Measurements from ENCODE around the gene LYZL2. TPM values are rescaled to one million over a fixed set of nuclear protein-coding genes. Genes with fewer than 3 reads are reported as not detected.
"Not testable (repeated sequence)": the region's sequence is repeated elsewhere in the genome, so short reads cannot be mapped to it uniquely, and the experiment has no call there.

LYZL2 gene
- polyA plus RNA-seq, 2 donors, result not detected

DNA sequence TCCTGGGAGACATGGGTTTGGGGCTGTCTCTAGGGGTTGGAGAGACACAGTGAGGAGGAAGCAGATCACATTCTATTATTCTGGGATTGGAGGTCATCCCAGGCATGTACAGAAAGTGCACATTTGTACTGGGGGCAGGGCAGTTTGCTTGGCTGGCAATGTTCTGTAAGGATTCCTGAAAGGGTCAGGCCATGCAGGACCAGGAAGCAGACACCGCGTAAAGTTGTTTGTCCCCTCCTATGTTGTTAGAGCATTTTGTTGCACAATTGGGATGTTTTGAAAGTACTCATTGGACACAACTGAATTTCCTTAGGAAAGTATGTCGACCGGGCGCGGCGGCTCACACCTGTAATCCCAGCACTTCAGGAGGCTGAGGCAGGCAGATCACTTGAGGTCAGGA lies 12.5 kb downstream of the LYZL2 start:
- no peaks in the 10 kb centered on the region for H3K4me1 ChIP-seq (ENCODE audit: control insufficient read depth in 2 of 2, insufficient read depth in 2 of 2, low read length in 1 of 2)
- H3K36me3 ChIP-seq (ENCODE audit: control insufficient read depth in 2 of 2, insufficient read depth in 2 of 2, low read length in 1 of 2), result no peaks in the 10 kb centered on the region
- H3K4me3 ChIP-seq (ENCODE audit: low read depth in 1 of 2, low read length in 2 of 2), result no peak overlapping the region
- WGBS, 2 donors, result 94 to 96% methylated on average over 7 of the region's 7 CpGs
- no peak overlapping the region for H3K27ac ChIP-seq (ENCODE audit: low read depth in 2 of 2, low read length in 1 of 2)
- H3K27me3 ChIP-seq (ENCODE audit: control insufficient read depth in 1 of 2, insufficient read depth in 2 of 2, low read length in 2 of 2), result no peaks in the 10 kb centered on the region
- H3K9me3 ChIP-seq (ENCODE audit: control insufficient read depth in 2 of 2, insufficient read depth in 1 of 2, low read depth in 1 of 2, low read length in 1 of 2), result no peaks in the 10 kb centered on the region

GRCh38 chr10:30611041-30611440 lies 18.5 kb downstream of the LYZL2 start:
- not testable (repeated sequence) for H3K4me3 ChIP-seq (ENCODE audit: low read depth in 1 of 2, low read length in 2 of 2); H3K36me3 ChIP-seq (ENCODE audit: control insufficient read depth in 2 of 2, insufficient read depth in 2 of 2, low read length in 1 of 2); H3K9me3 ChIP-seq (ENCODE audit: control insufficient read depth in 2 of 2, insufficient read depth in 1 of 2, low read depth in 1 of 2, low read length in 1 of 2); H3K27me3 ChIP-seq (ENCODE audit: control insufficient read depth in 1 of 2, insufficient read depth in 2 of 2, low read length in 2 of 2); H3K27ac ChIP-seq (ENCODE audit: low read depth in 2 of 2, low read length in 1 of 2); H3K4me1 ChIP-seq (ENCODE audit: control insufficient read depth in 2 of 2, insufficient read depth in 2 of 2, low read length in 1 of 2)
- WGBS, 2 donors, result 75 to 76% methylated on average over 8 of the region's 8 CpGs

DNA sequence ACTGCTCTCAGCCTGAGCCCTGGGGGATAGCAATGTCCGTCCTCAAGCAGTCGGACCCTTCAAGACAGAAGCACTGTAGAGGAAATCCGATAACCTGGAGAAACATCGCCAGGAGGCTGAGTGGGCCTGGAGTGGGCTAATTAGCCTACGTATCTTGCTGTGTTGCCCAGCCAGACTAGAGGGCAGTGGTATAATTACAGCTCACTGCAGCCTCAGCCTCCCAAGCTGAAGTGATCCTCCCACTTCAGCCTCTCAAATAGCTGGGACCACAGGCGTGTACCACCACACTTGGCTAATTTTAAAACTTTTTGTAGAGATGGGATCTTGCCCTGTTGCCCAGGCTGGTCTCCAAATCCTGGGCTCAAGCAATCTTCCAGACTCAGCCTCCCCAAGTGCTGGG lies 21.7 kb downstream of the LYZL2 start:
- Histone ChIP-seq H3K27me3 (ENCODE audit: control insufficient read depth in 1 of 2, insufficient read depth in 2 of 2, low read length in 2 of 2) (no peaks in the 10 kb centered on the region), H3K4me1 (ENCODE audit: control insufficient read depth in 2 of 2, insufficient read depth in 2 of 2, low read length in 1 of 2) (no peaks in the 10 kb centered on the region), H3K36me3 (ENCODE audit: control insufficient read depth in 2 of 2, insufficient read depth in 2 of 2, low read length in 1 of 2) (no peaks in the 10 kb centered on the region), H3K4me3 (ENCODE audit: low read depth in 1 of 2, low read length in 2 of 2) (no peak overlapping the region), H3K27ac (ENCODE audit: low read depth in 2 of 2, low read length in 1 of 2) (no peak overlapping the region), H3K9me3 (ENCODE audit: control insufficient read depth in 2 of 2, insufficient read depth in 1 of 2, low read depth in 1 of 2, low read length in 1 of 2) (no peaks in the 10 kb centered on the region)
- 87 to 88% methylated on average over 6 of the region's 6 CpGs for WGBS, 2 donors

- Histone ChIP-seq H3K27ac (ENCODE audit: low read depth in 2 of 2, low read length in 1 of 2) (no peak overlapping the region), H3K9me3 (ENCODE audit: control insufficient read depth in 2 of 2, insufficient read depth in 1 of 2, low read depth in 1 of 2, low read length in 1 of 2) (no peaks in the 10 kb centered on the region), H3K36me3 (ENCODE audit: control insufficient read depth in 2 of 2, insufficient read depth in 2 of 2, low read length in 1 of 2) (no peaks in the 10 kb centered on the region), H3K4me3 (ENCODE audit: low read depth in 1 of 2, low read length in 2 of 2) (no peak overlapping the region), H3K4me1 (ENCODE audit: control insufficient read depth in 2 of 2, insufficient read depth in 2 of 2, low read length in 1 of 2) (no peaks in the 10 kb centered on the region), H3K27me3 (ENCODE audit: control insufficient read depth in 1 of 2, insufficient read depth in 2 of 2, low read length in 2 of 2) (no peaks in the 10 kb centered on the region)
- WGBS, 2 donors, result 64 to 74% methylated on average over 5 of the region's 5 CpGs
Measured at GRCh38 chr10:30606313-30606712, 23.2 kb downstream of the LYZL2 start.

DNA sequence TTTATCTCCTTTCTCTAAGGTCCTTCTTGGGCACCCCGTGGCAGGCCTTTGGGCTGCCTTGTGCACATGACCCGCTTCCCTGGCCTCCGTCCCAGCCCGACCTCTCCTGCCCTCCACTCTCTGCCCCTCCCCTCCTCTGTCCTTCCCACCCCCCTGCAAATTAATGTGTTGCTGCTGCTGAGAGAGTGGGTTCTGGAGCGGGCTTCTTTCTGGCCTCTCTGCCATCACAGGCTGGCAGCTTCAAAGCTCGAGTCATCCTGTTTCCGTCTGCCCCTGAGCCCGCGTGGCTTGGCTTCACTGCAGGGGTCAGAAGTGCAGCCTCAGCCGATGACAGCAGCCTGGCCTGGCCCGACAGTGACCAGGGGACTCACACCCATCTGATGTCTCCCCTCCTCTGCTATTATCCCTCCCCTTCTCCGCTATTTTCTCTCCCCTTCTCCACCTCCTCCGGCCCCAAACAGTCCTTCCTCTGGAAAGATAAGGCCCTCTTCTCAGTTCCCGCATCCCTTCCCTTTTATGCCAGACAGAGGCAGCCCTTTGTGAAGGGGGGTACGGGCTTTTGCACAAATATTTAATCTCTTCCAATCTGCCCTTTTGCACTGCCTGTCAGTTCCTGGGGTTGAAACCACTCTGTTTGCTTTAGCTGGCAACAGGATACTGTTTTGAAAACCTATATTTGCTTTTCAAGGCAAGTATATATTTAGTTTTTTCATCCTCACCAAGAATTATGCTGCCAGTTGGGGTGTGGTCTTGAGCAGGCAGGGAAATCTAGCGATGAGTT lies 24.0 kb downstream of the LYZL2 start:
- H3K4me1 ChIP-seq (ENCODE audit: control insufficient read depth in 2 of 2, insufficient read depth in 2 of 2, low read length in 1 of 2); H3K27me3 ChIP-seq (ENCODE audit: control insufficient read depth in 1 of 2, insufficient read depth in 2 of 2, low read length in 2 of 2); H3K27ac ChIP-seq (ENCODE audit: low read depth in 2 of 2, low read length in 1 of 2); H3K9me3 ChIP-seq (ENCODE audit: control insufficient read depth in 2 of 2, insufficient read depth in 1 of 2, low read depth in 1 of 2, low read length in 1 of 2); H3K4me3 ChIP-seq (ENCODE audit: low read depth in 1 of 2, low read length in 2 of 2); H3K36me3 ChIP-seq (ENCODE audit: control insufficient read depth in 2 of 2, insufficient read depth in 2 of 2, low read length in 1 of 2): not testable (repeated sequence)
- WGBS, 2 donors, result 31 to 41% methylated on average over 8 to 15 of the region's 16 CpGs

DNA sequence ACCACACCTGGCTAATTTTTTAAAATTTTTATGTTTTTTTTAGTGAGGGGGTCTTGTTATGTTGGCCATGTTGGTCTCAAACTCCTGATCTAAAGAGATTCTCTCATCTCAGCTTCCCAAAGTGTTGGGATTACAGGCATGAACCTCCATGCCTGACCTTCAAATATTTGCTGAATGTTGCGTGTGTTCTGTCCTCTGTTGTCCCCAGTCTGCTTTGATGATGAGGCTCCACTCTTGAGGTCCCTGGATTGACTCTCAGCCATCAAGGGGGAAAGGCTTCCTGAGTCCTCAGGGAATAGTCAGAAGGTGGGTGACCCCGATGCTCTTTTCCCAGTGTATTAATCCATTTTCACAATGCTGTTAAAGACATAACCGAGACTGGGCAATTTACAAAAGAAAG lies 26.0 kb downstream of the LYZL2 start:
- no peak overlapping the region for H3K4me3 ChIP-seq (ENCODE audit: low read depth in 1 of 2, low read length in 2 of 2)
- H3K36me3 ChIP-seq (ENCODE audit: control insufficient read depth in 2 of 2, insufficient read depth in 2 of 2, low read length in 1 of 2), result no peaks in the 10 kb centered on the region
- H3K4me1 ChIP-seq (ENCODE audit: control insufficient read depth in 2 of 2, insufficient read depth in 2 of 2, low read length in 1 of 2), result no peaks in the 10 kb centered on the region
- no peak overlapping the region for H3K27ac ChIP-seq (ENCODE audit: low read depth in 2 of 2, low read length in 1 of 2)
- WGBS, 2 donors, result 77 to 94% methylated on average over 3 of the region's 3 CpGs
- H3K9me3 ChIP-seq (ENCODE audit: control insufficient read depth in 2 of 2, insufficient read depth in 1 of 2, low read depth in 1 of 2, low read length in 1 of 2), result no peaks in the 10 kb centered on the region
- no peaks in the 10 kb centered on the region for H3K27me3 ChIP-seq (ENCODE audit: control insufficient read depth in 1 of 2, insufficient read depth in 2 of 2, low read length in 2 of 2)

- Histone ChIP-seq H3K9me3 (ENCODE audit: control insufficient read depth in 2 of 2, insufficient read depth in 1 of 2, low read depth in 1 of 2, low read length in 1 of 2) (no peaks in the 10 kb centered on the region), H3K27me3 (ENCODE audit: control insufficient read depth in 1 of 2, insufficient read depth in 2 of 2, low read length in 2 of 2) (no peaks in the 10 kb centered on the region), H3K4me1 (ENCODE audit: control insufficient read depth in 2 of 2, insufficient read depth in 2 of 2, low read length in 1 of 2) (no peaks in the 10 kb centered on the region), H3K36me3 (ENCODE audit: control insufficient read depth in 2 of 2, insufficient read depth in 2 of 2, low read length in 1 of 2) (no peaks in the 10 kb centered on the region), H3K4me3 (ENCODE audit: low read depth in 1 of 2, low read length in 2 of 2) (no peak overlapping the region), H3K27ac (ENCODE audit: low read depth in 2 of 2, low read length in 1 of 2) (no peak overlapping the region)
- 65 to 78% methylated on average over 1 of the region's 1 CpG for WGBS, 2 donors
Measured at GRCh38 chr10:30602747-30603146, 26.8 kb downstream of the LYZL2 start.

- H3K27ac ChIP-seq (ENCODE audit: low read depth in 2 of 2, low read length in 1 of 2), result no peak overlapping the region
- H3K4me1 ChIP-seq (ENCODE audit: control insufficient read depth in 2 of 2, insufficient read depth in 2 of 2, low read length in 1 of 2), result no peaks in the 10 kb centered on the region
- H3K9me3 ChIP-seq (ENCODE audit: control insufficient read depth in 2 of 2, insufficient read depth in 1 of 2, low read depth in 1 of 2, low read length in 1 of 2), result no peaks in the 10 kb centered on the region
- no peaks in the 10 kb centered on the region for H3K27me3 ChIP-seq (ENCODE audit: control insufficient read depth in 1 of 2, insufficient read depth in 2 of 2, low read length in 2 of 2)
- no peaks in the 10 kb centered on the region for H3K36me3 ChIP-seq (ENCODE audit: control insufficient read depth in 2 of 2, insufficient read depth in 2 of 2, low read length in 1 of 2)
- H3K4me3 ChIP-seq (ENCODE audit: low read depth in 1 of 2, low read length in 2 of 2), result no peak overlapping the region
- 62 to 64% methylated on average over 2 of the region's 2 CpGs for WGBS, 2 donors
Measured at GRCh38 chr10:30600005-30600404, 29.5 kb downstream of the LYZL2 start.

GRCh38 chr10:30598105-30598776 lies 31.3 kb downstream of the LYZL2 start:
- H3K27me3 ChIP-seq (ENCODE audit: control insufficient read depth in 1 of 2, insufficient read depth in 2 of 2, low read length in 2 of 2), result no peaks in the 10 kb centered on the region
- no peaks in the 10 kb centered on the region for H3K9me3 ChIP-seq (ENCODE audit: control insufficient read depth in 2 of 2, insufficient read depth in 1 of 2, low read depth in 1 of 2, low read length in 1 of 2)
- no peak overlapping the region for H3K27ac ChIP-seq (ENCODE audit: low read depth in 2 of 2, low read length in 1 of 2)
- no peak overlapping the region for H3K4me3 ChIP-seq (ENCODE audit: low read depth in 1 of 2, low read length in 2 of 2)
- WGBS, 2 donors, result 86 to 87% methylated on average over 8 of the region's 8 CpGs
- H3K36me3 ChIP-seq (ENCODE audit: control insufficient read depth in 2 of 2, insufficient read depth in 2 of 2, low read length in 1 of 2), result no peaks in the 10 kb centered on the region
- no peaks in the 10 kb centered on the region for H3K4me1 ChIP-seq (ENCODE audit: control insufficient read depth in 2 of 2, insufficient read depth in 2 of 2, low read length in 1 of 2)

- H3K9me3 ChIP-seq (ENCODE audit: control insufficient read depth in 2 of 2, insufficient read depth in 1 of 2, low read depth in 1 of 2, low read length in 1 of 2); H3K4me3 ChIP-seq (ENCODE audit: low read depth in 1 of 2, low read length in 2 of 2); H3K36me3 ChIP-seq (ENCODE audit: control insufficient read depth in 2 of 2, insufficient read depth in 2 of 2, low read length in 1 of 2); H3K27me3 ChIP-seq (ENCODE audit: control insufficient read depth in 1 of 2, insufficient read depth in 2 of 2, low read length in 2 of 2); H3K27ac ChIP-seq (ENCODE audit: low read depth in 2 of 2, low read length in 1 of 2); H3K4me1 ChIP-seq (ENCODE audit: control insufficient read depth in 2 of 2, insufficient read depth in 2 of 2, low read length in 1 of 2): not testable (repeated sequence)
- WGBS, 2 donors, result 77 to 78% methylated on average over 5 to 7 of the region's 7 CpGs
Measured at GRCh38 chr10:30597433-30597824, 32.1 kb downstream of the LYZL2 start.

All from esophagus (tissue), 2 donors.